Measurements from ENCODE around the gene DNASE1. TPM values are rescaled to one million over a fixed set of nuclear protein-coding genes. Genes with fewer than 3 reads are reported as not detected.

The DNASE1 gene, protein sequence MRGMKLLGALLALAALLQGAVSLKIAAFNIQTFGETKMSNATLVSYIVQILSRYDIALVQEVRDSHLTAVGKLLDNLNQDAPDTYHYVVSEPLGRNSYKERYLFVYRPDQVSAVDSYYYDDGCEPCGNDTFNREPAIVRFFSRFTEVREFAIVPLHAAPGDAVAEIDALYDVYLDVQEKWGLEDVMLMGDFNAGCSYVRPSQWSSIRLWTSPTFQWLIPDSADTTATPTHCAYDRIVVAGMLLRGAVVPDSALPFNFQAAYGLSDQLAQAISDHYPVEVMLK
- total RNA-seq (10 to 100 TPM in 1 of 2 donors, 1 to 10 TPM in 1; 9.3 to 39.5 TPM), polyA plus RNA-seq (1 to 10 TPM; 5.5 to 7.4 TPM)
- long read RNA-seq, donor 1, partial matches to known transcripts = 22 of 52 reads
- long read RNA-seq, donor 1, other reads (novel, unspliced or antisense) = 29 of 52 reads
- long read RNA-seq, donor 2, partial matches to known transcripts = 28 of 28 reads
- long read RNA-seq, donor 2, other reads (novel, unspliced or antisense) = 0 of 28 reads
- long read RNA-seq, donor 3, partial matches to known transcripts = 0 of 1 reads
- long read RNA-seq, donor 3, other reads (novel, unspliced or antisense) = 0 of 1 reads
- long read RNA-seq, donor 4, partial matches to known transcripts = 45 of 51 reads
- long read RNA-seq, donor 4, other reads (novel, unspliced or antisense) = 5 of 51 reads
- long read RNA-seq, donor 5, partial matches to known transcripts = 50 of 67 reads
- long read RNA-seq, donor 5, other reads (novel, unspliced or antisense) = 17 of 67 reads

DNA sequence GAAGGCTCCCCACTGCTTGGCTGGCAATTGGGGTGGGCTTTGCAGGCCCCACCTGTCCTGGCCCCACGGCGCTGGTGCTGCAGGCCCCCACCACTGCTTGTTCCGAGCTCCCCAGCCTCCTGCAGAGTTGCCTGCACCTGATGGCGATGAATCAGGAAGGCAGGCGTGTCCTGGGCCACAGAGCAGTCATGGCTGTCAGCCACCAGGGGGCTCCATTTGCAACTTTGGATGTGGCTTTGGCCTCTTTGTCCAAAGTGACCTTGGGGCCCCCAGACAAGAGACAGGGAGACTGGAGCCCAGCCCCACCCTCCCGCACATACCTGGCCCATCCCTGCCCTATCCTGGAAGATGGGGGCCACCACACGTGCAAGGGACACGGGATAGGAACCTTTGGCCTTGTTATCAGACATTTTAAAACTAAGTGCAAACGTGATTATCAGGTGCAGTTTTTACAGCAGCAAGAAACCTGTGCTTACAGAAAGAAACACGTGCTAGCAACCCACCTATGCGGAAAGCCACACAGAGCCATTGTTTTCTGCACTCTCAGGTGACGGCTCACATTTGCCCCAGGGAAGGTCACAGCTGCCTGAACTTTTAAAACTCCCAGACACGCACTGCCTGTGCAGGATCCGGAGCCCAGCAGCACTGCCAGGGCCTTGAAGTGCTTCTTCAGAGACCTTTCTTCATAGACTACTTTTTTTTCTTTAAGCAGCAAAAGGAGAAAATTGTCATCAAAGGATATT lies at the start of gene DNASE1:
DNASE1 (plus strand) TSS at position 443 of the 743 bp plus-strand sequence. CDS start 683 bp downstream, outside the sequence.
- Histone ChIP-seq H3K9me3 (ENCODE audit: control insufficient read depth in 4 of 4, insufficient read depth in 3 of 4, low read length in 3 of 4) (peaks cover 0 to 2% (median 0%) of the 10 kb centered on the region in 4 donors), H3K9ac (ENCODE audit: insufficient read depth in 1 of 2, low read length in 2 of 2) (no peak within 1 kb of the TSS), H3K36me3 (ENCODE audit: control insufficient read depth in 4 of 4, insufficient read depth in 4 of 4, low read length in 4 of 4) (peaks cover 2 to 51% (median 23%) of the 10 kb centered on the region in 4 donors), H3K4me1 (ENCODE audit: control insufficient read depth in 5 of 5, insufficient read depth in 5 of 5, low read length in 5 of 5) (no peaks in the 10 kb centered on the region), H3K27ac (ENCODE audit: low read depth in 1 of 2, low read length in 1 of 2) (peak within 1 kb of the TSS in 1 of 2 donors; percentile 25), H3K4me3 (no peak within 1 kb of the TSS), H3K27me3 (ENCODE audit: control insufficient read depth in 3 of 3, insufficient read depth in 3 of 3, low read length in 2 of 3) (no peaks in the 10 kb centered on the region)
- peak; percentile 53 for ATAC-seq (ENCODE audit: insufficient read depth, low FRiP score)
- TF ChIP-seq CTCF (IDR thresholded peaks at IDR 0.05; ENCODE audit: control extremely low read depth, extremely low read depth) = peak; percentile 20
- WGBS, 2 donors = 76 to 81% methylated on average over 14 of the region's 14 CpGs
- peak; percentile 36 to 39 (median 38) for DNase-seq

GRCh38 chr16:3606441-3606840 lies 48.0 kb upstream of the DNASE1 start:
- Histone ChIP-seq H3K36me3 (ENCODE audit: control insufficient read depth in 4 of 4, insufficient read depth in 4 of 4, low read length in 4 of 4) (peaks cover 0 to 8% (median 3%) of the 10 kb centered on the region in 4 donors), H3K9ac (ENCODE audit: insufficient read depth in 1 of 2, low read length in 2 of 2) (no peak overlapping the region), H3K9me3 (ENCODE audit: control insufficient read depth in 4 of 4, insufficient read depth in 3 of 4, low read length in 3 of 4) (no peaks in the 10 kb centered on the region), H3K4me3 (no peak overlapping the region), H3K4me1 (ENCODE audit: control insufficient read depth in 5 of 5, insufficient read depth in 5 of 5, low read length in 5 of 5) (peaks cover 0 to 12% (median 4%) of the 10 kb centered on the region in 5 donors), H3K27ac (ENCODE audit: low read depth in 1 of 2, low read length in 1 of 2) (no peak overlapping the region), H3K27me3 (ENCODE audit: control insufficient read depth in 3 of 3, insufficient read depth in 3 of 3, low read length in 2 of 3) (no peaks in the 10 kb centered on the region)
- ATAC-seq (ENCODE audit: insufficient read depth, low FRiP score) (no peak), DNase-seq (no peak)
- WGBS, 2 donors = 82 to 84% methylated on average over 11 of the region's 11 CpGs
- TF ChIP-seq CTCF (IDR thresholded peaks at IDR 0.05; ENCODE audit: control extremely low read depth, extremely low read depth) = no peak

GRCh38 chr16:3607161-3607560 lies 47.3 kb upstream of the DNASE1 start:
- Histone ChIP-seq H3K27me3 (ENCODE audit: control insufficient read depth in 3 of 3, insufficient read depth in 3 of 3, low read length in 2 of 3) (no peaks in the 10 kb centered on the region), H3K36me3 (ENCODE audit: control insufficient read depth in 4 of 4, insufficient read depth in 4 of 4, low read length in 4 of 4) (peaks cover 2 to 4% (median 3%) of the 10 kb centered on the region in 4 donors), H3K4me3 (no peak overlapping the region), H3K9me3 (ENCODE audit: control insufficient read depth in 4 of 4, insufficient read depth in 3 of 4, low read length in 3 of 4) (no peaks in the 10 kb centered on the region), H3K9ac (ENCODE audit: insufficient read depth in 1 of 2, low read length in 2 of 2) (no peak overlapping the region), H3K27ac (ENCODE audit: low read depth in 1 of 2, low read length in 1 of 2) (no peak overlapping the region), H3K4me1 (ENCODE audit: control insufficient read depth in 5 of 5, insufficient read depth in 5 of 5, low read length in 5 of 5) (peaks cover 0 to 12% (median 4%) of the 10 kb centered on the region in 5 donors)
- DNase-seq (no peak), ATAC-seq (ENCODE audit: insufficient read depth, low FRiP score) (no peak)
- WGBS, 2 donors = 85 to 92% methylated on average over 7 of the region's 7 CpGs
- TF ChIP-seq CTCF (IDR thresholded peaks at IDR 0.05; ENCODE audit: control extremely low read depth, extremely low read depth) = no peak

All from lung (tissue), 16 donors.